ENCODE results near the gene MTCH1.
"Not testable (repeated sequence)": the region's sequence is repeated elsewhere in the genome, so short reads cannot be mapped to it uniquely, and the experiment has no call there.

The MTCH1 gene

DNA sequence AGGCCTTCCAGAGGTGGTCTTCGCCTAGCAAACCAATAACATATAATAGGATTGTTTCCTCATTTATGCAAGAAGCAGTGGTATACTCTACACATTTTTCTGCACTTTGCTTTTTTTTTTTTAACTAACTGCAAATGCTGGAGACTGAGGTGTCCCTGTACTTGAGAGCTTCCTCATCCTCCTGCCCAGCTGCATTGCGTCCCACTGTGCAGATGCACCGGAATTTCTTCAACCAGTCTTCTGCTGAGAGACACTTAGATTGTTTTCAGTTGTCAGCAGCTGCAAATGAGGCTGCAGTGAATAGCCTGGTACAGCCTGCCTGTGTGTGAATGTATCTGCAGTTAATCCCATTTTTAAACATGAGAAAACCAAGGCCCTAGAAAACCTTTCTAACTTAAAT is 31.0 kb upstream of the MTCH1 start:
- no peak for DNase-seq

GRCh38 chr6:37015532-37015931 is 29.5 kb upstream of the MTCH1 start:
- no peak for DNase-seq

DNA sequence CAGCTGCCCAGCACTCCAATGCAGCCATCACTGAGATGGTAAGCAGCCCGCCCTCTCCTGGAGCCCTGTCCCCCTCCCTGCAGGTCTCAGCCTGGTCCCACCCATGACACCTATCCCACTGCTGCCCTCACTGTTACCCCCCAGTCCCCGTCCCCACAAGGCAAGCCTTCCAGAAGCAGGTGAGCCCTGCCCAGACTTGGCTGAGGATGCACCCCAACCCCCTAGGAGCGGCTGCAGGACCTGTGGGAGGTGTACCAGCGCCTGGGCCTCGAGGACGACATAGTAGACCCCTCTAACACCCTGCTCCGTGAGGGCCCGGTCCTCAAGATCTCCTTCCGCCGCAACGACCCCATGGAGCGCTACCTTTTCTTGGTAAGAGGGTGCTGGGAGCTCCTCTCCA is 28.7 kb upstream of the MTCH1 start:
- DNase-seq, result no peak

- DNase-seq, result no peak
These were observed 27.8 kb upstream of the MTCH1 start for GRCh38 chr6:37013516-37014491.

DNA sequence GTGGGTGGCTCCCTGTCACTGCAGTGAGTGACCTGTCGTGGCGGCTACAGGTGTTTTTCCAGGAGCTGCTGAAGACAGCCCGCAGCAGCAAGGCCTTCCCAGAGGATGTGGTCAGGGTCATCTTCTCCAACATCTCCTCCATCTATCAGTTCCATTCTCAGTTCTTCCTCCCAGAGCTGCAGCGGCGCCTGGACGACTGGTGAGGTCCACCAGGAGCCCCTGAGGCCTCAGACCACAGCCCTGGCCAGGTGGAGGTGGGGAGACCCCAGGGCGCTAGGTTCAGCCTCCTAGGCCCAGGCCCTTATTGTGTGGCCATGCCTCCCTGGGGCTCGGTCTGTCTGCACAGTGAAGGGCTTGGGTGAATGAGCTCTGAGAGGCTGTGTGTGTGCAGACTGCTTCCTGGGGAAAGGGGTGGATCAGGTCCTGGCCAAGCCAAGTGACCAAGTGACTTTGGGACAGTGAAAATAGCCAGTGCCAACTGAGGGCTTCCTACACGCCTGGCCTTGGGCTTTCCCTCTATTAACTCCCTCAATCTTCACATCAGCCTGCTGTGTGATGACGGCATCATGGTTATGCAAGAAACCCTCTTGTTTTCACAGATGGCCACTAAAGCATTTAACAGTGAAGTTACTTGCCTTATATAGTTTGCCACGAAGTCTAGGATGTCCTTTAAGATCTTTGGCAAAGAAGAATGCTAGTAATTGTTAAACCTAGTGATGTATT is 25.8 kb upstream of the MTCH1 start:
- no peak for DNase-seq

- DNase-seq, result no peak
These were observed 24.5 kb upstream of the MTCH1 start for GRCh38 chr6:37010402-37010892.

DNA sequence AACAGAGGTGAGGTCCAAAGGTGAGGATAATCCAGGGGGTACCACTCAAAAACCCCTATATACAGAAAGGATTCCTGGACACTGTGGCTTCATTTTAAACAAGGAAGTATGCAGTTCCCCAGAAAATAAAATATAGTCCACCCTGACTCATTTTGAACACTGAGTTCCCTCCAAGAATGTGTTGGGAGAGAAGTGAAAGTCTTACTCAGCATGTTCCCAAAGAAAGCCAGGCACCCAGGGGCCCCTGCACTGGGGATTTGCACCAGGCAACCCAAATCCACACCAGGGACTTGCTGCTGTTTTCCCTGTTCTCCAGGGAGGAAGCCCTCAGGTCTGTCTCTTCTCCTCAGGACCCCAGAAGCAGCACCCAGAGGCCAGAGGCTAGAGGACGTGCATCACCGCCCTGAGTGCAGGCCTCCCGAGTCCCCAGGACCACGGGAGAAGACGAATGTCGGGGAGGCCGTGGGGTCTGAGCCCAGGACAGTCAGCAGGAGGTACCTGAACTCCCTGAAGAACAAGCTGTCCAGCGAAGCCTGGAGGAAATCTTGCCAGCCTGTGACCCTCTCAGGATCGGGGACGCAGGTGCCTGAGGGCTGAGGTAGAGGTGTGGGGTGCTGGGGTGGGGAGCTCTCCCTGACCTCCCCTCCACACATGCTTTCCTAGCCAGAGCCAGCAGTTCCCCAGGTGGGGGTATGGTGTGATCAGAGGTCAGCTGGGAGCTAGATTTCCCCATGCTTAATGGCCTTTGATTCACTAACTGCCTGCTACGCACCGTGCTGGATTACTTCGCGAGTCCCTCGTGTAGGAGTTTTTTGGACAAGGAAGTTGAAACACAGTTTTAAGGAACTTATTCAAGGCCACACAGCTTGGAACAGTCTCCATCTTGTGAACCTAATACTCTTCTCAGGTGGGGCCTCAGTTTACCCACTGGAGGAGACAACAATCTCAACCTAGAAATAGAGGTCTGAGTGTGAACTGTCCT is 22.8 kb upstream of the MTCH1 start:
- DNase-seq, result no peak

GRCh38 chr6:37007340-37008043 is 21.5 kb upstream of the MTCH1 start:
- no peak for DNase-seq

DNA sequence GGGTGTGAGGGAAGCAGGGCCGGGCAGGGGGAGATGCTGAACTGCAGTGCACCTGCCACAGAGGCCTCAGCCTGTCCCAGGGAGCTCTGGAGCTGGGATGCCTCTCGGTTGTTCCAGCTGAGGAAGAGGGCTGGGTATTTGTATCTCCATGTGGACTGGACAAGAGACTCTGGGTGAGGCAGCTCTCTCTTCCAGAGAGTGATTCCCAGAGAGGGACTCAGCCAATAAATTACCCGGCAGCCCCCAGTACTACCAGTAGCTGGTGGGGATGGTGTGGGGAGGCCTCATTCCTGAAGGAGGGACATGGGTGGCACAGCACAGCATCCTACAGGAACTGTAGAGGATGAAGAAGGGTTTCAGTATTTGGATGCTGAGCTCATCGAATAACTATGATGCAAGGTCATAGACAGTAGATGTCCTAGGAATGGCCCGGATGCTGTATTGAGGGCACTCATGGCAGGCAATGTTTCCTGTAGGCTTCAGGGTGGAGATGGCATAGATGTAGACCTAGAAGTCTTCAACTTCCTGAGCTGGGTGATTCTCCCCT is 20.9 kb upstream of the MTCH1 start:
- no peak for DNase-seq

DNA sequence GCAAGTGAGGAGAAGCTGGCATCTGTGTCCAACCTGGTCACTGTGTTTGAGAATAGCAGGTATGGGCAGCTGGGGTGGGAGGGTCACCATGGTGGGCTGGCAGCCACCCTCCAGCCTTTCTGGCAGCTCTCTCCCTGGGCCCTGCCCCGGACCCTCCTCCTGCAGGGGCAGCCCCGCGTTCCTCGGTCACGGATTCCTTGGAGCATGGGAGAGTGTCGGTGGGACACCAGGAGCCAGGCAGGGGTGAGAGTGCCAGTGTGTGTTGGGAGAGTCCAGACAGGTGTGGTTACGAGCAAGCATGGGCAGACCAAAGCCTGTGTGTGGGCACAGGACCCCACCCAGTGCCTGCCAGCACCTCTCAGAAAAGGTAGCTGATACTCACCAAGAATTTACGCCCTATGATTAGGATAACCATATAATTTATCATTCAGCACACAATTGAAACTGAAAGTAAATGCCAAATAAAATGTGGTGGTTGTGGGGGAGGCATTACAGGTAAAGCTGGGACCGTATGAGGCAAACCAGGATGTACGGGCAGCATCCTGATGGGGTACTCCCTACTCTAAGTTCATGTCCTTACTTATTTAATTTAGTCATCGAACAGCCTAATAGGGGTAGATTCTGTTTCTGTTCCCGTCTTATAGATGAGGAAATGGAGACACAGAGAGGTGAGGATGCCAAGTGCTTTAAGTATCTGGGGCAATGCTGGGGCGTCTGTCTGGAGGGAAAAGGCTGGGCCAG is 20.0 kb upstream of the MTCH1 start:
- DNase-seq, result no peak

- no peak for DNase-seq
These were observed 19.2 kb upstream of the MTCH1 start, which contains the start of gene FGD2 for GRCh38 chr6:37005061-37005810. Gene FGD2 (plus strand): TSS chr6:37005655. CDS start chr6:37005818, 163 bp downstream.

DNA sequence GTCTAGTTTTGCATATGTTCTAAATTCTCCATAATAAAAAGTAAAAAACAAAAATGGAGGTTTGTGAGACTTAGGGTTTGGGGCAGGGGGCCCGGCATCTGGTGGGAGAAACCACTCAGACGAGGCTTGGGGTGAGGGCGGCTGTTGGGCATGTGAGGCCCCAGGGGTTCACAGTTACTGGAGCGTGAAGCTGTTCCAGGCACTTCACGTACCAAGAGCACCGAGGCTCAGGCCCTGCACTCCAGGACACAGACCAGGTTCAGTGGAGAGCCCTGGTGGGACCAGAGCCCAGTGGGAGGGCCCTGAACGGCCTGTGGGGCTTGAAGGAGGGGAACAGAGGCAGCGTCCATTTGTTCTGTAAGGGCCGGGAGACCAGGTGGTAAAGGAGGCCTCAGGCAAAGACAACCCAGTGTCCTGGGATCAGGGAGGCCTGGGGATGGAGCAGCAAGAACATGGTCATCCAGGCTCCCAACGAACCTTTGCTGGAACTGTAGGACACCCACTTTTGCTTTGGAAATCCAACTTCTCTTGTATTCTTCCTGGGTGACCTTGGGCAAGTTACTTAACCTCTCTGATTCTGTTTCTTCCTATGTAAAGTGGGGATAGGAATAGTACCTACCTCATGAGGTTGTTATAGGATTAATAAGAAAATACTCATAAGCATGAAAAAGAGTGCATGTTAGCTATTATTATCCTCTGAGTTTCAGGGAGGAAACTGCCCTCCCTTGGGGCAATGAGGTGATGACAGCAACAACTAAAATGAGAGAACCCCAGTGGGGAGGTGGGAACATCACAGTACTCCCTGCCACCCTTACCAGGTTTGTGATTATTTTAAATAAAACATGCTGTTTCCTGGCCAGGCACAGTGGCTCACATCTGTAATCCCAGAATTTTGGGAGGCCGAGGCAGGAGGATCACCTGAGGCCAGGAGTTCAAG is 18.3 kb upstream of the MTCH1 start:
- no peak for DNase-seq

DNA sequence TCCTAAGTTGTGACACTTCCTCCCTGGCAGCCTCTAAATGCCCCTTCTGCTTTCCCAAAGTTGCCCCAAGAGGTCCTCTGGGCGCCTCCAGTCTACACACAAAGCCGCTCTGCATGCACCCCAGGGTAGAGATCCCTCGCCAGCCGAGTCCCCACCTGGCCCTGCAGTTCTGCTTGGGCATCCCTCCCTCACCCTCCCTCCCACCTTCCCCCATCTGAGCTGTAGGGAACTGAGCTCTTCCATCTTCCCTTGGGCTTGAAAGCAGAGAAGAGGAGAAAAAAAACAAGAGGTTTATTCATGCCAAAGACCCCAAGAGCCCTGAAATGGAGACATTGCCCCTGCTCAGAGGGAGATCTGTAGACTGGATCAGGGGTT is 13.7 kb upstream of the MTCH1 start:
- no peak for DNase-seq

- DNase-seq, result no peak
These were observed 13.2 kb upstream of the MTCH1 start for GRCh38 chr6:36999061-36999750.

GRCh38 chr6:36998723-36999038 is 12.7 kb upstream of the MTCH1 start:
- no peak for DNase-seq

- DNase-seq, result no peak
These were observed 12.1 kb upstream of the MTCH1 start for GRCh38 chr6:36997811-36998722.

DNA sequence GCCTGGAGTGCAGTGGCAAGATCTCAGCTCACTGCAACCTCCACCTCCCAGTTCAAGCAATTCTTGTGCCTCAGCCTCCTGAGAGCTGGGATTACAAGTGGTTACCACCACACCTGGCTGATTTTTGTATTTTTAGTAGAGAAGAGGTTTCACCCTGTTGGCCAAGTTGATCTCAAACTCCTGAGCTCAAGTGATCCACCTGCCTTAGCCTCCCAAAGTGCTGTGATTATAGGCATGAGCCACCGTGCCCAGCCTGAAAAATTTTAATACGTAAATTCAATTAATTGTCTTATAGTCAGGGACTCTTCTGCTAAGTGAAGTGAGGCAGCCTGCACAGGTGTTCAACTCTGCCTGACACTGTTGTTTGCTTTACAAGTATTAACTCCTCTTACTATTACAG is 4.4 kb upstream of the MTCH1 start:
- not testable (repeated sequence) for DNase-seq
